AG04450 (cell line): ENCODE results near the gene SEPTIN2. TPM values are rescaled to one million over a fixed set of nuclear protein-coding genes. Genes with fewer than 3 reads are reported as not detected.

Experiments
- CTCF ChIA-PET: fragments of 300-600, 350-600 bp; formaldehyde crosslinking; extraction: SDS; loops from one replicate; lab custom pipeline; 2022; ENCODE audit warnings: antibody characterized with exemption, inconsistent platforms; lab: Charles Lee
- POLR2A ChIA-PET: fragments of 350-600 bp; formaldehyde crosslinking; extraction: SDS; loops from one replicate; lab custom pipeline; 2021; ENCODE audit warnings: antibody characterized with exemption, inconsistent platforms; lab: Yijun Ruan, JAX
- DNase-seq: peaks from one replicate; pipeline ENCODE4 v3.0.0-alpha.2; 2011; ENCODE audit warnings: low read depth, low spot score
- H3K27ac ChIP-seq: one replicate; pipeline ENCODE4 v1.5.1; 2012; ENCODE audit warnings: low read depth, low read length, control low read depth
- H3K27me3 ChIP-seq: one replicate; pipeline ENCODE4 v1.6.0; 2012; ENCODE audit warnings: low read length; ENCODE audit not compliant: control insufficient read depth, insufficient read depth
- H3K4me3 ChIP-seq: 2 replicates; pipeline ENCODE4 v1.5.1; 2011; ENCODE audit warnings: mild to moderate bottlenecking, low read depth, low read length, control low read depth
- H3K9me3 ChIP-seq: 2 replicates; pipeline ENCODE4 v1.5.1; 2012; ENCODE audit warnings: low read length; ENCODE audit not compliant: control insufficient read depth, insufficient read depth
- CTCF ChIP-seq: IDR thresholded peaks from 2 replicates; pipeline ENCODE4 v1.5.1; 2011; ENCODE audit warnings: low read depth, low read length, control low read depth, inconsistent platforms
- polyA plus RNA-seq: library from polyadenylated mRNA; depleted of rRNA; stranded (reverse); fragments of >200 nt; gene quantifications from 2 replicates; pipeline ENCODE4 v1.2.3, GENCODE V29; 2011

Gene SEPTIN2
- polyA plus RNA-seq, 1 experiment: 1,080 TPM

GRCh38 chr2:241312082-241312481 lies 3.6 kb upstream of the SEPTIN2 start:
- POLR2A ChIA-PET: no interaction called here
- H3K27ac ChIP-seq: no peak overlapping the region
- TF ChIP-seq CTCF: no peak
- H3K27me3 ChIP-seq: no peaks in the 10 kb centered on the region
- no peak for DNase-seq
- CTCF ChIA-PET: no interaction called here
- H3K4me3 ChIP-seq: no peak overlapping the region
- peaks cover 4% of the 10 kb centered on the region; the same call in 1 of the 2 replicates for H3K9me3 ChIP-seq

- Histone ChIP-seq H3K4me3 (peak overlapping the region; percentile 96; the same call in 1 of the 2 replicates), H3K27ac (no peak overlapping the region), H3K27me3 (no peaks in the 10 kb centered on the region), H3K9me3 (peaks cover 4% of the 10 kb centered on the region; the same call in 1 of the 2 replicates)
- ChIA-PET CTCF (interaction anchor here (0.8 kb wide), 1 partner anchor 31 kb away, joined by 4 read pairs; no protein-coding TSS in a partner anchor), POLR2A (interaction anchor here (1.8 to 2.0 kb wide), 2 partner anchors 10 to 18 kb away, joined by 4 to 20 read pairs; no protein-coding TSS in a partner anchor)
- DNase-seq: no peak
- no peak for TF ChIP-seq CTCF
Observed at GRCh38 chr2:241313543-241314095, 2.1 kb upstream of the SEPTIN2 start.

GRCh38 chr2:241314226-241315092 lies 1.3 kb upstream of the SEPTIN2 start:
- peaks cover 4% of the 10 kb centered on the region; the same call in 1 of the 2 replicates for H3K9me3 ChIP-seq
- ChIA-PET CTCF (interaction anchor here (0.8 to 1.1 kb wide), 3 partner anchors 16 to 46 kb away, joined by 3 to 4 read pairs (median 3); no protein-coding TSS in a partner anchor), POLR2A (interaction anchor here (0.5 to 2.0 kb wide), 19 partner anchors 8 to 378 kb away, joined by 3 to 20 read pairs (median 4); partner anchors contain the start of genes ATG4B, DTYMK, MTERF4 and THAP4)
- TF ChIP-seq CTCF: no peak
- H3K27me3 ChIP-seq: no peaks in the 10 kb centered on the region
- H3K27ac ChIP-seq: peak overlapping the region; percentile 98
- peak overlapping the region; percentile 96 for H3K4me3 ChIP-seq
- peak; percentile 11 for DNase-seq

- H3K9me3 ChIP-seq: peaks cover 4% of the 10 kb centered on the region; the same call in 1 of the 2 replicates
- H3K27ac ChIP-seq: peak within 1 kb of the TSS; percentile 98
- ChIA-PET POLR2A (interaction anchor here (0.5 to 2.0 kb wide), 21 partner anchors 9 to 420 kb away, joined by 3 to 20 read pairs (median 4); partner anchors contain the start of genes ATG4B, DTYMK, MTERF4 and THAP4), CTCF (interaction anchor here (1.0 to 1.1 kb wide), 3 partner anchors 13 to 47 kb away, joined by 3 read pairs; no protein-coding TSS in a partner anchor)
- TF ChIP-seq CTCF: no peak
- H3K27me3 ChIP-seq: no peaks in the 10 kb centered on the region
- DNase-seq: peak; percentile 99
- H3K4me3 ChIP-seq: peak within 1 kb of the TSS; percentile 96
Observed at GRCh38 chr2:241315093-241315878, 439 bp upstream of the SEPTIN2 start, which contains the start of gene HDLBP. HDLBP (minus strand) TSS chr2:241315672; CDS start chr2:241266869, 48,803 bp downstream.
